GM21360 (cell line): ENCODE measurements around the gene ZNF263.
"Not testable (repeated sequence)": the region's sequence is repeated elsewhere in the genome, so short reads cannot be mapped to it uniquely, and the experiment has no call there.

Experiments
- ATAC-seq: cut with Tn5 transposase; IDR thresholded peaks from one replicate; pipeline ENCODE4 v1.9.1; 2021; ENCODE audit warnings: mild to moderate bottlenecking, moderate library complexity; ENCODE audit not compliant: unreplicated experiment

Gene ZNF263

DNA sequence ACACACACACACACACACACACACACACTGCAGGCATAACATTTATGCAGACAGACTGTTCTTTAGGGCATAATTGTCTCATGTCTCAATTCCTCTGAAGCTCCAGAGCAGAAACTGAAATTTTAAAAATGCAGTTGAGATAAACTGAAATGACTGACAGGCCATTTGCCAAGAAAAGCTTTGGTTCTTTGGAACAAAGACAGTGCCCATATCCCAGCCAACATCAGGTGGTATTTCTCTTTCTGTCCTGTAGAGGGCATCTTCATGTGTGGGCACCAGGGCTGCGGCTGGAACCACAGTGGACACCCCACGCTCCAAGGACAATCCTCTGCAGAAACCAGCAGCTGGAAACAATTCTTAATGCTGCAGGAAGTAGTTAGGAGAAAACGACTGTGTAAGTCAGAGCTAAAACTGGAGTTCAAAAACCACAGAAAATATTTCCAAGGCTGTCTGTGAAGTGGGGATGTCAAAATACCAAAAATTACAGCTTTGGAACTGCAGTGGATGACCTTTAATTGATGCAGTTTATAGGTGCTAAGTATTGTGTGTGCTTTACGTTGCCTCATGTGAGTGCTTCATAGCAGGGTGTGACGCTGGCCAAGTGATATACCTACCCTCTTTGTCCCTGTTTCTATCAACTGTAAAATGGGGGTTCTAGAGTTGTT lies 16.3 kb upstream of the ZNF263 start:
- ATAC-seq = no peak

DNA sequence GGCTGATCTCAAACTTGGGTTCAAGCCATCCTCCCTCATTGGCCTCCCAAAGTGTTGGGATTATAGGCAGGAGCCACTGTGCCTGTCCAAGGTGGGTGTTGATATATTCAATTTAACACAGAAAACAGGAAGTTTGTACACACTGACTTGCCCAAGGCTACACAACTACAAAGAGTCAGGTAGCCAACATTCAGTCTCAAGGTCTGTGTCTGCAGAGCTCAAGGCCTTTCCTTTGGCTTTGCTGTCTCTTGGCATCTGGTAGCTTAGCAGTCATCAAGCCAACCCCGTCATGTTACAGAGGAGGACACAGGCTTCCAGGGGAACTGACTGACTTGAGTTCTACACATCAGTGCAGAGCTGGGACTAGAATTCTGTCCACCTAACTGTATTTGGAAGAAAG lies 15.0 kb upstream of the ZNF263 start:
- no peak for ATAC-seq

- ATAC-seq = not testable (repeated sequence)
Measured at GRCh38 chr16:3270718-3271117, 12.6 kb upstream of the ZNF263 start.

DNA sequence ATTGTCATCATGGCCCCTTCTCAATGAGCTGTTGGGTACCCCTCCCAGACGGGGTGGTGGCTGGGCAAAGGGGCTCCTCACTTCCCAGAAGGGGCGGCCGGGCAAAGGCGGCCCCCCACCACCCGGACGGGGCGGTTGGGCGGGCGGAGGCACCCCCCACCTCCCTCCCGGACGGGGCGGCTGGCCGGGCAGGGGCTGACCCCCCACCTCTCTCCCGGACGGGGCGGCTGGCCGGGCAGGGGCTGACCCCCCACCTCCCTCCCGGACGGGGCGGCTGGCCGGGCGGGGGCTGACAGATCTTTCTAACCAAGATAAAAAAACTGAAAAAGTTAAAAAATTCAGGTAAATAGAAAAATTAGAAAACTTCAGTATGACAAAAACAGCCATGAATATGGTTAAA lies 12.0 kb upstream of the ZNF263 start:
- ATAC-seq = not testable (repeated sequence)

DNA sequence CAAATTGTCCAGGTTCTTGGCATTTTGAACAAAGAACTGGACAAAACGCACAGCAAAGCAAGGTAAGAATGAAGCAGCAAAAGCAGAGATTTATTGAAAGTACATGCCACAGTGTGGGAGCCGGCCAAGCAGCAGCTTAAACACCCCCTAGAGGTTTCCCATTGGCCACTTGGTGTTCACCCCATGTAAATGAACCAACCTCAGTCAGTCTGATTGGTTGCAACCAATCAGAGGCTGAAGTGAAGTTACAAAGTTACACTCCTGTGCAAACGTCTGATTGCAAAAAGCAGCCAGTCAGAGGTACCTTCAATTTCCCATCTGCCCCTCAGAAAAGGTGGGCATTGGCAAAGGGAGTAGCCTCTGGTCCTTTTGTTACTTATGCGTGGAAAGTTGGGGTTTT lies 8.8 kb upstream of the ZNF263 start:
- ATAC-seq = no peak

DNA sequence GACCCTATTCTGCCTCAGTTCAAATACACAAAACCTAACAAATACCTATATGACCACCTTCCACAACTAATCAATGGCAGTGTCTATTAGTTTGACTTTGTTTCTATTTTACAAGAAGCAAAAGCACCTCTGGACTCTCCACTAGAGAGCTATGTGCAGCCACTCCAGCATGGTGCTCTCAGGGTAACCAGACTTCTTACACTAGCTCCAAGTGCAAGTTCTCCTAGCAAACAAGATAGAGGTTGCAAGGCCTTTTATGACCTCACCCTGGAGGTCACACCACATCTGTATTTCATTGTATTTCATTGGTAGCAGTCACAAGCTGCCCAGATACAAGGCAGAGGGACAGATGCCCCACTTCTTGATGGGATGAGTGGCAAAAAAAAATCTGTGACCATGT lies 8.3 kb upstream of the ZNF263 start:
- ATAC-seq = no peak

DNA sequence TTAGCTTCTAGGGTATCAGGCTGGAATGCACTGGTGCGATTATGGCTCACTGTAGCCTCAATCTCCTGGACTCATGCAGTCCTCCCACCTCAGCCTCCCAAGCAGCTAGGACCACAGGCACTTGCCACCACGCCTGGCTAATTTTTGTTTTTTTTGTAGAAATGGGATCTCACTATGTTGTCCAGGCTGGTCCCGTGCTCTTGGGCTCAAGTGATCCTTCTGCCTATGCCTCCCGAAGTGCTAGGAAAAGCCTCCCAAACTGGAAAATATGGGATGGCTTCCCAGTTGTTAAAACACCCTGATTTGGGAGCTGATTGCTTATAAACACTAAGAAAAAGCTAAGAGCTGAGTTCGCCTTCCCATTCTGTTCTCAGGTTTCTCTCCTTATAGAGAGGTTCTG lies 6.6 kb upstream of the ZNF263 start:
- ATAC-seq = no peak

GRCh38 chr16:3281222-3281820 lies 2.0 kb upstream of the ZNF263 start:
- no peak for ATAC-seq

DNA sequence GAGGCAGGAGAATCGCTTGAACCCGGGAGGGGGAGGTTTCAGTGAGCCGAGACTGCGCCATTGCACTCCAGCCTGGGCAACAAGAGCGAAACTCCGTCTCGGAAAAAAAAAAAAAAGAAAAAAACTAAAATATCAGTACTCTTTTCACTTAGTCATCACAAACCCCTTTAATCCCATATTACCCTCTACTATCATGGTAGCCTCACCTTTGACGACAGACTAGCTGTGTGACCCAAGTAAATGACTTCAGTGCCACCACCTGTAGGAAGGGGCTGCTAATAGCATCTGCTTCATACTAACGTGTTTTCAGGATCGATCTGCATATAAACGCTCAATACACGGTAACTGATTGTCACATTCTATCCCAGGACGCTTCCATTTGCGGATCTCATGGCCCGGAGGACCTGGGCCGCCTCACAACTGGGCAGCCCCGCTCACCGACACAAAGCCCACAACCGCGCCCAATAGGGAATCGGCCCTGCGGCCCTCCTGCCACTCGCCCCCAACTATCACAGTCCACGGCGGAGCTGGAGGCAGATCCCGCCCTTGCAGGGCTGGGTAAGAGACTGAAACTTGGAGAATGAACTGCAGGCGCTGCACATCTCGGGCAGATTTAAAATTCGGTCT lies 1.1 kb upstream of the ZNF263 start:
- ATAC-seq = peak; percentile 8

- no peak for ATAC-seq
Measured at GRCh38 chr16:3283543-3284447, 504 bp downstream of the ZNF263 start.

DNA sequence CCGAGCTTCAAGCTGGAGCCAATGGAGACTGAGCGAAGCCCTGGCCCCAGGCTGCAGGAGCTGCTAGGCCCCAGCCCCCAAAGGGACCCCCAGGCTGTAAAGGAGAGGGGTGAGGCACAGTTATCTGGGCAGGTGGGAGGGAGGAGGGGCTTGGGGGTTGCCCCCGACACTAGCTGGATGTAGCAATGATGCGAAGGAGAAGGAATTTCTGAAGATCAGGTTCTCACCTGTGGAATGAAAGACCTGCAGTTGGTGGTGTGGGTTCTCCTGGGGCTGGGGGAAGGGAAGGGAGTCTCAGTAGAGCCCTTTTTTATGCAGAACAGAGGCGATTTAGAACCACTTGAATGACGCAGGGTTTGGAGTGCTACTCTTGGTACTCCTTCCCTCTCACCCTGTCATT lies 1.8 kb downstream of the ZNF263 start:
- no peak for ATAC-seq

GRCh38 chr16:3289998-3290673 lies 6.8 kb downstream of the ZNF263 start:
- no peak for ATAC-seq

- ATAC-seq = no peak
Measured at GRCh38 chr16:3292604-3293003, 9.3 kb downstream of the ZNF263 start.

DNA sequence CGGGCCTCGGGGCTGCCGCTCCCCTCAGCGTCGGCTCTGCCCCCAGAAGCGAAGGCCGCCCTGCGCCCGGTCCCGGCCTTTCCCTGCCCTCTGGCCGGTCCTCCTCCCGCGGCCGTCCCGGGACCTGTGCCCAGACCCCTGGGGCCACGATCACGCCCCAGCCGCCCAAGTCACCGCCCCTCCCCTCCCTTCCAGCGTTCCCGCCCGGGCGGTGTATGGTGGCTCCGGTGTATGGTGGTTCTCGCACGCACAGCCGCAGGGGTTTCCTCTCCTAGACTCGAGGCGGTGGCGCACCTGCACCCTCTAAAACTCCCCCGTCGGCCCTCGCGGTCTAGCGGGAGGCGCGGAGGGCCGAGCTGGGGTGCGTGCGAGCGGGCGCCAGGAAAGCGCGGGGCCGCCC lies 11.9 kb downstream of the ZNF263 start:
- ATAC-seq = no peak

DNA sequence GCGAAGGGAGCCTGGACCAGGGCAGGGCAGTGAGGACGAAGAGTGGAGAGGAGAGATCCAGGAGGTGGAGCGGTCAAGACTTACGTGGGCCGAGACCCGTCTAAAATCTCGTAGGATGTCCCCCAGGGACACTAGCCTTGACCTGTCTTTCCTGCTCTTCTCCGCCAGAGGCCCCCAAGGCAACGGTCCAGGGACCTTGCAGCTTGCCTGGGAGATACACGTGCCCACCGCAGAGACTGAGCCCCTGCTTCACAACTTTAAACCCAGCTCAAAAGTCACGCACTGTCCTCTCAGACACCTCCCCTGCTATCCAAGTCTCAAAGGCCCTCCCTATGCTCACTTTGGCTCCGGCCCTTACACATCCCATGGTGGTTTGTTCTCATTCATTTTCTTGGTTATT lies 12.5 kb downstream of the ZNF263 start:
- ATAC-seq = no peak

GRCh38 chr16:3304370-3304769 lies 21.1 kb downstream of the ZNF263 start:
- ATAC-seq = no peak

GRCh38 chr16:3305109-3306068 lies 22.1 kb downstream of the ZNF263 start, which contains the start of the genes TIGD7 and ZNF75A:
TIGD7 (minus strand) TSS chr16:3305430; CDS start chr16:3300614, 4,816 bp downstream.
ZNF75A (plus strand) TSS chr16:3305497; CDS start chr16:3308429, 2,932 bp downstream.
- ATAC-seq = peak; percentile 84

DNA sequence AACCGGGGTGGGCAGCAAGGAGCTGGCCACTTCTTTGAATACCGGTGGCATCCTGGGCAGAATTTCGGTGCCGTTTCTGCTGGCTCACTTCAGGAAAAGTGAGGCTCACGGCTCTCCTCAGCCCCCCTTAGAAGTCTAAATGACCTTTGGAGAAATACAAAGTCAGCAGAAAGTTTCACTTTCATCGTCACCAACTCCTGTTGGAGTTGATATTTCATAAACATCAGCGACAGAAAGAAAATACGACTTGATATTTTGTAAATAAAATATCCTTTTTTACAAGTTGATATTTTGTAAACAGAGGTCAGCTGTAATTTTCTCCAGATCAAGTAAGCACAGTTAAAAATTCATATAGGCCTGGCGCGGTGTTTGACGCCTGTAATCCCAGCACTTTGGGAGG lies 22.8 kb downstream of the ZNF263 start:
- no peak for ATAC-seq

GRCh38 chr16:3311496-3311895 lies 28.2 kb downstream of the ZNF263 start:
- no peak for ATAC-seq
